Measurements from ENCODE around the gene JHY. TPM values are rescaled to one million over a fixed set of nuclear protein-coding genes. Genes with fewer than 3 reads are reported as not detected.
A peak's percentile ranks its signal among the peaks of the same experiment; 100 is the strongest.

JHY gene
- total and polyA plus RNA-seq, 10 donors: 1.0 to 5.6 (median 4.4) TPM

DNA sequence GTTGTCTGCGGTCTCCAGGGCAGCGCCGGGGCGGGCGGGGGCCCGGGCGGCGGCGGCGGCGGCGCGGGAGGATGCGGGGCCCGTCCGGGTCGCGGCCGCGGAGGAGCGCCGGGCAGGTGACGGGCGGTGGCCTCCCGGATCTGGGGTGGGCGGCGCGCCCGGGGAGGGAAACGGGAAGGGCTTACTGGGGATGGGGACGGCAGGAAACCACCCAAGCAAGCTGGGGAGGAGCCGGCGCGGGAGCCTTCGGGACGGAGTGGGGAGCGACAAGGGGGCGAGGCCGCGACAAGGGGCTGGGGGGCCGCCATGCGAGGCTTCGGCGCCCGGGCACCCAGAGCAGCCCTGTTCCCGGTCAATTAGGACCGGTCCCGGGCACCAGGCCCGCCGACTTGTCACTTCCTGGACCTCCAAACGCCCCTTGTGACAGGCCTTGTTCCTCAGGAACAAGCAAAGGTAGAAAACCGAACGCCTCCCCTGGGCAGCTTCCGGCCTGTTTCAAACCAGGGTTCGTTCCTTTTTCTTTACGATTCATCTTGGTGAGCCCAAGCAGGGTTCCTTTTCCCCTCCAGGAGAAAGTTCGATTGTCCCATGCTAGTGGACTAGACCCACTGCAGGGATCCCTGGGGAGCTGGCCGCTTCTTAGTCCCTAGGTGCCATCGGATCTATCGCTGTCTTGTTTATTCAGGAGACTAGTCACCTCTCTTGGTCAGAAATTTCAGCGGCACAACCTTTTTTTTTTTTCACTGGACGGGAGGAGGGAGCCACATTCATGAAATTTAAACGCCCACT lies 492 bp downstream of the JHY start:
- Histone ChIP-seq H3K4me1 (peaks cover 0 to 30% (median 13%) of the 10 kb centered on the region in 6 donors), H3K9me3 (no peaks in the 10 kb centered on the region), H3K27ac (peak overlapping the region; percentile 58 to 89 (median 84)), H3K27me3 (replicated peaks in 1 of 7) (peaks cover 0 to 36% (median 0%) of the 10 kb centered on the region in 7 donors), H3K36me3 (peaks cover 0 to 8% (median 0%) of the 10 kb centered on the region in 6 donors), H3K4me3 (peak overlapping the region; percentile 46 to 77 (median 61))
- intact Hi-C loops (cut with DNase I; ENCODE audit: low total_unique reads): no loop called here
- TF ChIP-seq POLR2A (IDR thresholded peaks at IDR 0.05) (no peak), POLR2AphosphoS5 (IDR thresholded peaks at IDR 0.05) (peak in 2 of 3 donors; percentile 45 to 56)
- WGBS, 5 donors: 1 to 2% (median 1%) methylated on average over 51 to 63 of the region's 63 CpGs
- peak; percentile 85 for DNase-seq

DNA sequence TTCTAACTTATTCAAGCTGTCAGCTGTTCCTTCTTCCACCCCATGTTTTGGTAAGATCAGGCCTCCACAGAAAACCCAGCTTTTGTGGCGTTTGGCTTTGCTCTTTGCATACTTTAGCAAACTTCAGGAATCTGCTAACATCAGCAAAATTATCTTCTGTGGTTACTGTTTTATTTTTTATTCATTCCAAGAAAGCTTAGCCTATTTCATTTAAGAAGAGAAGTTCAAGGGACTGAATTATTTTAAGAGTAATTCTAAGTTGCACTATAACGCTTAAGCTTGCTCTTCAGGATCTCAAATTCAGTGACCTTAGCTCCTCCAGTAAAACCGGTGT lies 1.1 kb downstream of the JHY start:
- intact Hi-C loops (cut with DNase I; ENCODE audit: low total_unique reads): no loop called here
- peak overlapping the region in 7 of 8 donors; percentile 74 to 89 (median 86) for H3K27ac ChIP-seq
- peaks cover 0 to 36% (median 0%) of the 10 kb centered on the region in 7 donors for H3K27me3 ChIP-seq (replicated peaks in 1 of 7)
- TF ChIP-seq, protein P1, sequence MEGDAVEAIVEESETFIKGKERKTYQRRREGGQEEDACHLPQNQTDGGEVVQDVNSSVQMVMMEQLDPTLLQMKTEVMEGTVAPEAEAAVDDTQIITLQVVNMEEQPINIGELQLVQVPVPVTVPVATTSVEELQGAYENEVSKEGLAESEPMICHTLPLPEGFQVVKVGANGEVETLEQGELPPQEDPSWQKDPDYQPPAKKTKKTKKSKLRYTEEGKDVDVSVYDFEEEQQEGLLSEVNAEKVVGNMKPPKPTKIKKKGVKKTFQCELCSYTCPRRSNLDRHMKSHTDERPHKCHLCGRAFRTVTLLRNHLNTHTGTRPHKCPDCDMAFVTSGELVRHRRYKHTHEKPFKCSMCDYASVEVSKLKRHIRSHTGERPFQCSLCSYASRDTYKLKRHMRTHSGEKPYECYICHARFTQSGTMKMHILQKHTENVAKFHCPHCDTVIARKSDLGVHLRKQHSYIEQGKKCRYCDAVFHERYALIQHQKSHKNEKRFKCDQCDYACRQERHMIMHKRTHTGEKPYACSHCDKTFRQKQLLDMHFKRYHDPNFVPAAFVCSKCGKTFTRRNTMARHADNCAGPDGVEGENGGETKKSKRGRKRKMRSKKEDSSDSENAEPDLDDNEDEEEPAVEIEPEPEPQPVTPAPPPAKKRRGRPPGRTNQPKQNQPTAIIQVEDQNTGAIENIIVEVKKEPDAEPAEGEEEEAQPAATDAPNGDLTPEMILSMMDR (IDR thresholded peaks at IDR 0.05 in 8 of 11, conservative IDR thresholded peaks at IDR 0.05 in 3 of 11): no peak
- TF ChIP-seq POLR2AphosphoS5 (IDR thresholded peaks at IDR 0.05) (no peak), POLR2A (IDR thresholded peaks at IDR 0.05) (no peak)
- 47 to 56% (median 50%) methylated on average over 3 of the region's 3 CpGs for WGBS, 5 donors
- H3K36me3 ChIP-seq: peaks cover 0 to 8% (median 0%) of the 10 kb centered on the region in 6 donors
- H3K4me3 ChIP-seq: peak overlapping the region in 7 of 8 donors; percentile 46 to 77 (median 62)
- no peak for DNase-seq
- H3K4me1 ChIP-seq: peaks cover 0 to 29% (median 13%) of the 10 kb centered on the region in 6 donors
- no peaks in the 10 kb centered on the region for H3K9me3 ChIP-seq

DNA sequence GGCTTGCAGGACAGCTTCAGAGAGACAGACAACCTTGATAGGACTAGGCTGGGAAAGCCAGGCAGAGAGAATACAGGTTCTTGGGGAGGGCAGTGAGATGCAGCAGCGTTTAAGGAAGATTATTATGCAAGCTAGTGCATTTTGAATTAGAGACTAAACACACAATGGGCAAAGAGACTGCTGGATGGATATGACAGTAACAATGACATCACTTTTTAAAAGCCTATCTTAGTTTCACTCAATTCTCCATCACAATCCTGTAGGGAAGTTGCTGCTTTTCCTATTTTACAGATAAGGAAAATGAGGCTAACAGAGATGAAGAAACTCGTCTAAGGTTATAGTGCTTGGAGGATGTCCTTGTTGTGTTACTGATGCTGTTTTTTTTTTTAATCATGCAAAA lies 5.6 kb downstream of the JHY start:
- 61 to 84% (median 79%) methylated on average over 2 of the region's 2 CpGs for WGBS, 5 donors
- Histone ChIP-seq H3K4me1 (peaks cover 0 to 16% (median 5%) of the 10 kb centered on the region in 6 donors), H3K9me3 (no peaks in the 10 kb centered on the region), H3K27me3 (replicated peaks in 1 of 7) (no peaks in the 10 kb centered on the region), H3K36me3 (peaks cover 0 to 8% (median 0%) of the 10 kb centered on the region in 6 donors), H3K27ac (no peak overlapping the region), H3K4me3 (no peak overlapping the region)
- DNase-seq: no peak
- intact Hi-C loops (cut with DNase I; ENCODE audit: low total_unique reads): no loop called here
- TF ChIP-seq POLR2AphosphoS5 (IDR thresholded peaks at IDR 0.05) (no peak), POLR2A (IDR thresholded peaks at IDR 0.05) (no peak)
- TF ChIP-seq, protein P1 (IDR thresholded peaks at IDR 0.05 in 8 of 11, conservative IDR thresholded peaks at IDR 0.05 in 3 of 11): no peak

DNA sequence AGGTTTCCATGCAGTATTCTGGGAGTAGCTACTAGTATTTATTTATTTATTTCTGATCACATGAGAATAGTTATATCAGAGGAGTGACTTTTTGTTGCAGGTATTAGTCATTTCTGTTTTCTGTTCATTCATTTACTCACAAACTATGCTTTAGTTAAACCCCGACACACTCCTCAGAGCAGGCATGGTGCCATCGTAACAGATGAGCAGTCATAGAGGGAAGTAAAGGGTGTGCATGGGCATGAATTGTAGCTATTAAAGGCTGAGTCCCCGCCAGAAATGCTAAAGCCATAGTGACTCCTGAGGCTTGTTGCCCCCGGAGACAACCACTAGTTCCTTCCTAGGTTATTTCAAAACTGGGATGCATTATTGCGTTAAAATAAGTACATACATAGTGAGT lies 10.6 kb downstream of the JHY start:
- no peaks in the 10 kb centered on the region for H3K4me1 ChIP-seq
- intact Hi-C loops (cut with DNase I; ENCODE audit: low total_unique reads): no loop called here
- no peak overlapping the region for H3K4me3 ChIP-seq
- no peaks in the 10 kb centered on the region for H3K9me3 ChIP-seq
- no peak for TF ChIP-seq POLR2A (IDR thresholded peaks at IDR 0.05)
- TF ChIP-seq, protein P1 (IDR thresholded peaks at IDR 0.05 in 8 of 11, conservative IDR thresholded peaks at IDR 0.05 in 3 of 11): no peak
- TF ChIP-seq POLR2AphosphoS5 (IDR thresholded peaks at IDR 0.05): no peak
- no peak overlapping the region for H3K27ac ChIP-seq
- 36 to 62% (median 48%) methylated on average over 5 of the region's 5 CpGs for WGBS, 5 donors
- no peak for DNase-seq
- H3K36me3 ChIP-seq: no peaks in the 10 kb centered on the region
- H3K27me3 ChIP-seq (replicated peaks in 1 of 7): no peaks in the 10 kb centered on the region

All from spleen (tissue), 11 donors.